HepG2 (cell line): ENCODE measurements around the gene RAD51C. TPM values are rescaled to one million over a fixed set of nuclear protein-coding genes. Genes with fewer than 3 reads are reported as not detected.

Experiments
- CCDC6 ChIP-seq: sonication (generic); formaldehyde crosslinking; IDR thresholded peaks from 2 replicates; pipeline ENCODE4 v1.8.1; 2022; ENCODE audit warnings: mild to moderate bottlenecking, missing genetic modification reagents, moderate library complexity
- CENPX ChIP-seq: sonication (generic); formaldehyde crosslinking; IDR thresholded peaks from 2 replicates; pipeline ENCODE4 v1.9.0; 2021; ENCODE audit warnings: mild to moderate bottlenecking, missing genetic modification reagents, moderate library complexity
- EP300 ChIP-seq, 3 experiments: sonication (generic) in 1 of 3; formaldehyde crosslinking in 1 of 3; IDR thresholded peaks; 2 replicates each; pipeline versions ENCODE4 v1.5.1 to v1.6.1; 2011 to 2020; ENCODE audit warnings: low read depth in 2 of 3, low read length in 2 of 3, borderline replicate concordance in 1 of 3, improper control_type of control experiment in 1 of 3, mild to moderate bottlenecking in 1 of 3, missing genetic modification reagents in 1 of 3, moderate library complexity in 1 of 3
- HOXA9 ChIP-seq: sonication (generic); formaldehyde crosslinking; IDR thresholded peaks from 2 replicates; pipeline ENCODE4 v1.8.1; 2022; ENCODE audit warnings: missing genetic modification reagents, mild to moderate bottlenecking, moderate library complexity, borderline replicate concordance
- IRF2 ChIP-seq: IDR thresholded peaks from 2 replicates; pipeline ENCODE4 v1.6.1; 2018; ENCODE audit warnings: missing genetic modification reagents, missing compliant biosample characterization
- MBNL3 ChIP-seq: fragments of 250-450 bp; sonication (Bioruptor Pico); conservative IDR thresholded peaks from 2 replicates; pipeline ENCODE4 v1.8.0; 2022; ENCODE audit warnings: mild to moderate bottlenecking, inconsistent platforms
- NCOA1 ChIP-seq: sonication (generic); formaldehyde crosslinking; IDR thresholded peaks from 2 replicates; pipeline ENCODE4 v1.9.0; 2021; ENCODE audit warnings: missing genetic modification reagents
- NCOA2 ChIP-seq: sonication (generic); formaldehyde crosslinking; IDR thresholded peaks from 2 replicates; pipeline ENCODE4 v1.8.0; 2022; ENCODE audit warnings: inconsistent platforms
- SMC3 ChIP-seq: IDR thresholded peaks from 2 replicates; pipeline ENCODE4 v1.6.1; 2011; ENCODE audit warnings: low read length, improper control_type of control experiment
- SUZ12 ChIP-seq: fragments of 150-350 bp; IDR thresholded peaks from 2 replicates; pipeline ENCODE4 v1.6.1; 2014; ENCODE audit warnings: low read depth, low read length
- ZFP37 ChIP-seq: sonication (generic); formaldehyde crosslinking; IDR thresholded peaks from 2 replicates; pipeline ENCODE4 v1.4.0; 2020; ENCODE audit warnings: missing genetic modification reagents, borderline replicate concordance
- ZNF12 ChIP-seq: sonication (generic); formaldehyde crosslinking; IDR thresholded peaks from 2 replicates; pipeline ENCODE4 v1.5.0; 2020; ENCODE audit warnings: missing genetic modification reagents
- ZNF232 ChIP-seq: sonication (generic); formaldehyde crosslinking; IDR thresholded peaks from 2 replicates; pipeline ENCODE4 v1.4.0; 2020; ENCODE audit warnings: missing genetic modification reagents, borderline replicate concordance
- ZNF256 ChIP-seq: sonication (generic); formaldehyde crosslinking; conservative IDR thresholded peaks from 2 replicates; pipeline ENCODE4 v1.4.0; 2020; ENCODE audit warnings: missing genetic modification reagents
- ZNF761 ChIP-seq: sonication (generic); formaldehyde crosslinking; conservative IDR thresholded peaks from 2 replicates; pipeline ENCODE4 v1.4.0; 2020; ENCODE audit warnings: mild to moderate bottlenecking, missing genetic modification reagents
- ZNF777 ChIP-seq: sonication (generic); formaldehyde crosslinking; IDR thresholded peaks from 2 replicates; pipeline ENCODE4 v1.4.0; 2020; ENCODE audit warnings: missing genetic modification reagents
- ZNF891 ChIP-seq: sonication (generic); formaldehyde crosslinking; IDR thresholded peaks from 2 replicates; pipeline ENCODE4 v1.5.0; 2020; ENCODE audit warnings: mild to moderate bottlenecking, missing genetic modification reagents
- ZSCAN20 ChIP-seq: sonication (generic); formaldehyde crosslinking; IDR thresholded peaks from 2 replicates; pipeline ENCODE4 v1.4.0; 2020; ENCODE audit warnings: missing genetic modification reagents, mild to moderate bottlenecking, borderline replicate concordance
- polyA plus RNA-seq, 8 experiments: library from polyadenylated mRNA; depleted of rRNA in 3 of 8; stranded (reverse) in 7 of 8; unstranded in 1 of 8; fragments of >200 nt; fragmentation: Illumina TruSeq in 4 of 8; extraction: Trizol in 4 of 8; gene quantifications; 2 replicates each; pipeline versions ENCODE4 v1.2.1 to v1.2.3, GENCODE V29; 2011 to 2016; ENCODE audit warnings: low read depth in 4 of 8, missing spikeins in 1 of 8, mixed read lengths in 1 of 8; ENCODE audit not compliant: insufficient read depth in 1 of 8
- total RNA-seq, 5 experiments: library from RNA; depleted of rRNA; stranded (reverse); fragments of >200 nt; fragmentation: Illumina TruSeq; extraction: Trizol; gene quantifications; 2 replicates each; pipeline ENCODE4 v1.2.3, GENCODE V29; 2016; ENCODE audit warnings: low read depth in 1 of 5
- TF ChIP-seq, protein P1 (sequence below): IDR thresholded peaks from 2 replicates; pipeline ENCODE4 v1.6.1; 2018; ENCODE audit warnings: missing genetic modification reagents
- TF ChIP-seq, protein P2 (sequence below): sonication (generic); formaldehyde crosslinking; IDR thresholded peaks from 2 replicates; pipeline ENCODE4 v1.9.0; 2021; ENCODE audit warnings: missing genetic modification reagents, mild to moderate bottlenecking, borderline replicate concordance
- TF ChIP-seq, protein P3 (sequence below): sonication (generic); formaldehyde crosslinking; IDR thresholded peaks from 2 replicates; pipeline ENCODE4 v1.5.1; 2020; ENCODE audit warnings: missing genetic modification reagents, mild to moderate bottlenecking, borderline replicate concordance
- TF ChIP-seq, protein P4 (sequence below): IDR thresholded peaks from 2 replicates; pipeline ENCODE4 v1.6.1; 2016

The RAD51C gene
- total and polyA plus RNA-seq, 2 of the 13 experiments (the other 11 are each of a cell fraction or from before 2014, with no cell fraction given), result 38.5 to 106 TPM

DNA sequence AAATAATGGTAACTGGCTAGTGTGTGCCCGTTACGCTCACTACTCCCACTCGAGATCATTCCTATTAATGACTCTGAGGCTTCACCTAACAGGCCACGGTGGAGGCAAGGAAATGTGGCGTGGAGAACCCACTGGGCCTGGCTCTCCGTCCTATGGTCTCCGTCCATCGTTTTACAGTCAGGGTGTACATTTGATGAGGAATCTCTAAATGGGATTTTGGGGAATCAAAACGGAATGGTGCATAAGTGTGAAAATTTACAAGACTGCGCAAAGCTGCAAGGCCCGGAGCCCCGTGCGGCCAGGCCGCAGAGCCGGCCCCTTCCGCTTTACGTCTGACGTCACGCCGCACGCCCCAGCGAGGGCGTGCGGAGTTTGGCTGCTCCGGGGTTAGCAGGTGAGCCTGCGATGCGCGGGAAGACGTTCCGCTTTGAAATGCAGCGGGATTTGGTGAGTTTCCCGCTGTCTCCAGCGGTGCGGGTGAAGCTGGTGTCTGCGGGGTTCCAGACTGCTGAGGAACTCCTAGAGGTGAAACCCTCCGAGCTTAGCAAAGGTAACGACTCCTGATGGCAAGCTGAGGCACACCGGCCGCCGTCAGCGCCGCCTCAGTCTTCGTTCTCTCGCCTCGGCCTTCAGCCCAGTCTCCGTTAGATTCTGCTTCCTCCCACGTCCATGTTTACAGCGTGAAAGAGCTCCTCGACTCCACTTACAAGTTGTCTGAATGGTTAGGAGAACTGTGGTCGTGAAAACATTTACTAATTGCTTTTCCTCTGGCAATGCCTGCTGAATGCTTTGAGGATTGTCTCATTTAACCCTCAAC is at the start of gene RAD51C (continued):
- peak; percentile 78; the same call in 1 of the 2 replicates for TF ChIP-seq ZFP37
- TF ChIP-seq, protein P1, sequence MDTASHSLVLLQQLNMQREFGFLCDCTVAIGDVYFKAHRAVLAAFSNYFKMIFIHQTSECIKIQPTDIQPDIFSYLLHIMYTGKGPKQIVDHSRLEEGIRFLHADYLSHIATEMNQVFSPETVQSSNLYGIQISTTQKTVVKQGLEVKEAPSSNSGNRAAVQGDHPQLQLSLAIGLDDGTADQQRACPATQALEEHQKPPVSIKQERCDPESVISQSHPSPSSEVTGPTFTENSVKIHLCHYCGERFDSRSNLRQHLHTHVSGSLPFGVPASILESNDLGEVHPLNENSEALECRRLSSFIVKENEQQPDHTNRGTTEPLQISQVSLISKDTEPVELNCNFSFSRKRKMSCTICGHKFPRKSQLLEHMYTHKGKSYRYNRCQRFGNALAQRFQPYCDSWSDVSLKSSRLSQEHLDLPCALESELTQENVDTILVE, result peak; percentile 49; the same call in 1 of the 2 replicates
- TF ChIP-seq ZNF891 (CRISPR knock-in tag), result peak; percentile 98
- TF ChIP-seq ZNF232 (CRISPR knock-in tag), result peak; percentile 97
- no peak for TF ChIP-seq CENPX
- TF ChIP-seq ZNF12, result peak; percentile 74; the same call in 1 of the 2 replicates
- no peak for TF ChIP-seq SMC3
- TF ChIP-seq SUZ12, result no peak
- TF ChIP-seq EP300 (IDR thresholded peaks at IDR 0.05; ENCODE audit: low read depth in 2 of 2, low read length in 2 of 2), result no peak
- no peak; the same call in 1 of the 2 replicates for TF ChIP-seq EP300 (CRISPR knock-in tag; IDR thresholded peaks at IDR 0.05; ENCODE audit: borderline replicate concordance)
- TF ChIP-seq, protein P2, sequence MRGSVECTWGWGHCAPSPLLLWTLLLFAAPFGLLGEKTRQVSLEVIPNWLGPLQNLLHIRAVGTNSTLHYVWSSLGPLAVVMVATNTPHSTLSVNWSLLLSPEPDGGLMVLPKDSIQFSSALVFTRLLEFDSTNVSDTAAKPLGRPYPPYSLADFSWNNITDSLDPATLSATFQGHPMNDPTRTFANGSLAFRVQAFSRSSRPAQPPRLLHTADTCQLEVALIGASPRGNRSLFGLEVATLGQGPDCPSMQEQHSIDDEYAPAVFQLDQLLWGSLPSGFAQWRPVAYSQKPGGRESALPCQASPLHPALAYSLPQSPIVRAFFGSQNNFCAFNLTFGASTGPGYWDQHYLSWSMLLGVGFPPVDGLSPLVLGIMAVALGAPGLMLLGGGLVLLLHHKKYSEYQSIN (CRISPR knock-in tag), result no peak
- TF ChIP-seq ZNF256 (CRISPR knock-in tag), result peak; percentile 97
- TF ChIP-seq, protein P3, sequence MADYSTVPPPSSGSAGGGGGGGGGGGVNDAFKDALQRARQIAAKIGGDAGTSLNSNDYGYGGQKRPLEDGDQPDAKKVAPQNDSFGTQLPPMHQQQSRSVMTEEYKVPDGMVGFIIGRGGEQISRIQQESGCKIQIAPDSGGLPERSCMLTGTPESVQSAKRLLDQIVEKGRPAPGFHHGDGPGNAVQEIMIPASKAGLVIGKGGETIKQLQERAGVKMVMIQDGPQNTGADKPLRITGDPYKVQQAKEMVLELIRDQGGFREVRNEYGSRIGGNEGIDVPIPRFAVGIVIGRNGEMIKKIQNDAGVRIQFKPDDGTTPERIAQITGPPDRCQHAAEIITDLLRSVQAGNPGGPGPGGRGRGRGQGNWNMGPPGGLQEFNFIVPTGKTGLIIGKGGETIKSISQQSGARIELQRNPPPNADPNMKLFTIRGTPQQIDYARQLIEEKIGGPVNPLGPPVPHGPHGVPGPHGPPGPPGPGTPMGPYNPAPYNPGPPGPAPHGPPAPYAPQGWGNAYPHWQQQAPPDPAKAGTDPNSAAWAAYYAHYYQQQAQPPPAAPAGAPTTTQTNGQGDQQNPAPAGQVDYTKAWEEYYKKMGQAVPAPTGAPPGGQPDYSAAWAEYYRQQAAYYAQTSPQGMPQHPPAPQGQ (CRISPR knock-in tag), result no peak
- TF ChIP-seq ZSCAN20 (CRISPR knock-in tag), result peak; percentile 98
- peak; percentile 82 for TF ChIP-seq ZNF777 (CRISPR knock-in tag)
- no peak for TF ChIP-seq MBNL3
- TF ChIP-seq HOXA9 (CRISPR knock-in tag), result no peak; the same call in 1 of the 2 replicates
- peak; percentile 88 for TF ChIP-seq ZNF761
- TF ChIP-seq CCDC6 (CRISPR knock-in tag), result peak; percentile 92
- peak; percentile 79 for TF ChIP-seq IRF2
- TF ChIP-seq NCOA1, result no peak; the same call in none of the 2 replicates
- peak; percentile 53 for TF ChIP-seq NCOA2
- TF ChIP-seq, protein P4, sequence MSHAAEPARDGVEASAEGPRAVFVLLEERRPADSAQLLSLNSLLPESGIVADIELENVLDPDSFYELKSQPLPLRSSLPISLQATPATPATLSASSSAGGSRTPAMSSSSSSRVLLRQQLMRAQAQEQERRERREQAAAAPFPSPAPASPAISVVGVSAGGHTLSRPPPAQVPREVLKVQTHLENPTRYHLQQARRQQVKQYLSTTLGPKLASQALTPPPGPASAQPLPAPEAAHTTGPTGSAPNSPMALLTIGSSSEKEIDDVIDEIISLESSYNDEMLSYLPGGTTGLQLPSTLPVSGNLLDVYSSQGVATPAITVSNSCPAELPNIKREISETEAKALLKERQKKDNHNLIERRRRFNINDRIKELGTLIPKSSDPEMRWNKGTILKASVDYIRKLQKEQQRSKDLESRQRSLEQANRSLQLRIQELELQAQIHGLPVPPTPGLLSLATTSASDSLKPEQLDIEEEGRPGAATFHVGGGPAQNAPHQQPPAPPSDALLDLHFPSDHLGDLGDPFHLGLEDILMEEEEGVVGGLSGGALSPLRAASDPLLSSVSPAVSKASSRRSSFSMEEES (CRISPR knock-in tag), result peak; percentile 87
